Left cardiac atrium (tissue), 4 donors: ENCODE results near the gene FLII. TPM values are rescaled to one million over a fixed set of nuclear protein-coding genes. Genes with fewer than 3 reads are reported as not detected.
"Not testable (repeated sequence)": the region's sequence is repeated elsewhere in the genome, so short reads cannot be mapped to it uniquely, and the experiment has no call there.

Experiments
- ATAC-seq, 2 donors: fragments of 200-7000 bp; cut with Tn5 transposase; one replicate each; pipeline ENCODE4 v1.9.1; 2020; ENCODE audit warnings: mild to moderate bottlenecking in 2 of 2, moderate library complexity in 2 of 2
- DNase-seq: peaks from one replicate; pipeline ENCODE4 v3.0.0-alpha.2; 2020
- intact Hi-C, 2 donors: fragments of 100-400 bp; cut with DNase I; formaldehyde crosslinking; loops; one replicate each; pipeline versions ENCODE4 v1.14.1 to v1.15.1; 2022 to 2023
- long read RNA-seq: library from polyadenylated mRNA; unstranded; transcript quantifications from one replicate; pipeline ENCODE4 v2.0.0, GENCODE V29; 2021
- total RNA-seq, 2 donors: library from RNA; stranded (reverse); fragmentation: NEBNext Ultra II Directional; extraction: Animal tissue kit (Norgen Biotek cat#: 25700); gene quantifications; one replicate each; pipeline ENCODE4 v1.2.1, GENCODE V29; 2021
- donor health status: DM: no; HTN: yes; CAD: no.
- donor health status: DM: no; HTN: yes; CAD: no; lungs with severe emphysema.
- donor health status: DM: yes; HTN: yes; CAD: no.
- donor health status: Dilated cardiomyopathy.

Gene FLII
- total RNA-seq: 100 to 1,000 TPM; 204 to 211 TPM
- long read RNA-seq, full-length matches to known transcripts: 94 of 321 reads
- long read RNA-seq, partial matches to known transcripts: 101 of 321 reads
- long read RNA-seq, other reads (novel, unspliced or antisense): 126 of 321 reads

DNA sequence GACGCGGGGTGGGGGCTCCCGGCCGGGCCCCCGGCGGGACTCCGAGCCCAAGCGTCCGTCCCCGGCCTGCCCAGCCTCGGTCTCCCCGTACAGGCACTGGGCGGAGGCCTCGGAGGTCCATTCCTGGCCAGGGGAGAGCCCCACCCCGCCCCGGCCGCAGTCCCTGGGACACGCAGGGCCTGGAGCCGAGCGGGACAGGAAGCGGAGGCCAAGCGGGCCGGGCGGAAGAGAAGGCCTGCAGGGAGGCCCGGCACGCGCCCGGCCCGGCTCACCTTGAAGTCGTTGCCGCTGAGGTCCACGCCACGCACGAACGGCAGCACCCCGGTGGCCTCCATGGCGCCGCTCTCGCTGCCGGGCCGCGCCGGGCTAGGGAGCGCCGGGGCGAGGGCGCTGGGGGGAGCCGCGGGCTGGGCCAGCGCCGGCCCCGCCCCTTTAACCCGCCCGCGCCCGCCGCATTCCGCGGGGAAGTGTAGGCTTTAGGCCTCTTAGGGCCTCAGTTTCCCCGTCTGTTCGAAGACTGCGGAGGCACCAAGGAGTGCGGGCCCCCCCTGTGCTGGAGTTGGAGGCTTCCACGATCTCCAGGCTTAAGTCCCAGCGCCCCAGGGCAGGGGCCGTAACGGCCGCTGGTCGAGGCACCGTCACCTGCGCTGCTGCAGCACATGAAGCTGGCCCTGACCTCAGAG, at the start of gene FLII:
FLII (minus strand) TSS at position 383 of the 683 bp plus-strand sequence; CDS start at position 335, 48 bp downstream.
- intact Hi-C loops: loop anchor here in 1 of 2 donors (5.0 kb wide), 2 partner anchors 41 to 54 kb away; partner anchors contain the start of gene TOP3A
- peak; percentile 70 for DNase-seq
- peak; percentile 72 to 73 for ATAC-seq

DNA sequence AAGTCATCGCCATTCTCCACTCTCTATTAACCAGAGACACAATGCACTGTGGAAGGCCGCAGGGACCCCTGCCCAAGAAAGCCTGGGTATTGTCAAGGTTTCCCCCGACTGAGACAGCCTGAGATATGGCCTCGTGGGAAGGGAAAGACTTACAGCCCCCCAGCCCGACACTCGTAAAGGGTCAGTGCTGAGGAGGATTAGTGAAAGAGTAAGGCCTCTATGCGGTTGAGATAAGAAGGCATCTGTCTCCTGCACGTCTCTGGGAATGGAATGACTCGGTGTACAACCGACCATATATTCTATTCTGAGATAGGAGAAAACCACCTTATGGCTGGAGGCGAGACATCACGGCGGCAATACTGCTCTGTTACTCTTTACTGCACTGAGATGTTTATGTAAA, 44.7 kb upstream of the FLII start:
- ATAC-seq, DNase-seq, intact Hi-C loops: not testable (repeated sequence)

DNA sequence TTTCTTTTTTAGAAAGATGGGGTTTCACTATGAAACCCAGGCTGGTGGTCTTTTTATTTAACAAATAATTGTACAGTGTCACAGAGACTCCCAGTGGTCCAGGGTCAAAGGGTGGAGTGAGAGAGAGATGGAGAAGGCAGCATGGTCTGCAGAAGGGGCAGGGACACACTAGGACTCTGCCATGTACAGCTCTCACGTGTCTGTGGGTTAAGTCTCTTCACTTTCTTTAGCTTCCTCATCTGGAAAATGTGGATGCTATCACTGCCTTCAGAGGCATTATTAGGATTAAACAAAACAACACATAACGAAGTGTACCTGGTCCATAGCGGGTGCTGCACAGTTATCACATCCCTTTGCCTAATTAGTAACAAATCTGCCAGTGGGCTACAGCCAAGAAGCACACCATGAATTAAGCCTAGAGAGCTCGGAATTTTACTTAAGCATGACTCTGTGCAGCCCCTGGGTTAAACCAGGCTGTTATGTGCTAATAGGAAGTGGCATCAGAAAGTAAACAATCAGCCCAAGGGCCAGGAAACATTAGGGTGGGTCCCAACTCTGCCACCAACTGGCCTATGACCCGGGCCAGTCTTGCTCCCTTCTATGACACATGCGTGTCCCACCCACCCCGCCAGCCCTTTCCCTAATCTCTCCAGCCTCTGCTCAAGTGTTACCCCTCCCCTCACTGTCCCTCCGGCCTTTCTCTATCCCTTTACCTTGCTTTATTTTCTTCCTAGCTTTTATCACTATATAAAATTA, 42.4 kb upstream of the FLII start:
- intact Hi-C loops: no loop called here
- ATAC-seq: peak in 1 of 2 donors; percentile 61

DNA sequence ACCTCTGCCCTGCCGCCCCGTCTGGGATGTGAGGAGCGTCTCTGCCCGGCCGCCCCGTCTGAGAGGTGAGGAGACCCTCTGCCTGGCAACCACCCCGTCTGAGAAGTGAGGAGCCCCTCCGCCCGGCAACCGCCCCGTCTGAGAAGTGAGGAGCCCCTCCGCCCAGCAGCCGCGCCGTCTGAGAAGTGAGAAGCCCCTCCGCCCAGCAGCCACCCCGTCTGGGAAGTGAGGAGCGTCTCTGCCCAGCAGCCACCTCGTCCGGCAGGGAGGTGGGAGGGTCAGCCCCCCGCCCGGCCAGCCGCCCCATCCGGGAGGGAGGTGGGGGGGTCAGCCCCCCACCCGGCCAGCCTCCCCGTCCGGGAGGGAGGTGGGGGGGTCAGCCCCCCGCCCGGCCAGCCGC, 39.5 kb upstream of the FLII start:
- intact Hi-C loops, DNase-seq, ATAC-seq: not testable (repeated sequence)

More for the DNA sequence above, 42.4 kb upstream of the FLII start:
- DNase-seq: peak; percentile 42

DNA sequence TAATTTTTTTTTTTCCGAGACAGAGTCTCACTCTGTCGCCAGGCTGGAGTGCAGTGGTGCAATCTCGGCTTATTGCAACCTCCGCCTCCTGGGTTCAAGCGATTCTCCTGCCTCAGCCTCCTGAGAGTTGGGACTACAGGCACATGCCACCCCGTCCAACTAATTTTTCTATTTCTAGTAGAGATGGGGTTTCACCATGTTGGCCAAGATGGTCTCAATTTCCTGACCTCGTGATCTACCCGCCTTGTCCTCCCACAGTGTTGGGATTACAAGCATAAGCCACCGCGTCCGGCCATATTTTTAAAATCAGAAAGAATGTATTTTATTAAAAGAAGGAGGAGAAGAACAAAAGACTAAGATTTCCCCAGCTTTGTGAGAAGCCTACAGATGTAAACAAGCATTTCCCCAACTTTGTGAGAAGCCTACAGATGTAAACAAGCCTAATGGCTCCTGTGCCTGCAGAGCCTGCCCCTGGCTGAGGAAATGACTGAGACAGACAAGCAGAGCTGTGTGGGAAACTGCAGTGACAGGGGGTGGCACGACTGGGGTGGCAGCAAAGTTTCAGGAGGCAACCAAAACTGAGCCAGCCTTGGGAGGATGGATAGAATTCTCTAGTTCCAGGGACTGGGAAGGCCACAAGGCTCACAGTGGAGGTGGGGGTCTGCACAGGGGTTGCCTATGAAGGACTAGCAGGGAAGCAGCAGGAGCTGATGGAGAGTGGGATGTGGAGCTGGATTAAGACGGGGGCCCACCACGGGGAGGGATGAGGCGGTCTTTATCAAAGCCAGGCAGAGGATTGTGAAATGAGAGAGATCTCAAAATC, 33.4 kb upstream of the FLII start:
- intact Hi-C loops: no loop called here
- no peak for ATAC-seq
- no peak for DNase-seq

DNA sequence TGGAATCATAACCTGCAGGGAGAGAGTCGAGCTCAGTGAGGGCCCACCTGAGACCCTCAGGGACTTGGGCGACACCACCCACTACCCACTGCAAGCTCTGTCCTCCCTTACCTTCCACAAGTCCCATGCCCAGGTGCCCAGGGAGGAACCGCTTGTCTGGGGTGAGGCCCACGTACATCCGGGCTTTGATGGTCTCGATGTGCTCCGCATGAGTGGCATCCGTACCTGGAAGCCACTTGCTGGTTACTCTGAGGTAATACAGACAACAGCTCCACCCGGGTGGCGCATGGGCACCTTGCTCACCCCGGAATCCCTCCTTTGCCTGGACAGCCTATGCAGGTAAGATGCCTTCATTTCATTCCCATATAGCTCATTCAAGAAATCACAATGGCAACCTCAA, 26.8 kb upstream of the FLII start:
- intact Hi-C loops: no loop called here
- no peak for DNase-seq
- ATAC-seq: no peak

DNA sequence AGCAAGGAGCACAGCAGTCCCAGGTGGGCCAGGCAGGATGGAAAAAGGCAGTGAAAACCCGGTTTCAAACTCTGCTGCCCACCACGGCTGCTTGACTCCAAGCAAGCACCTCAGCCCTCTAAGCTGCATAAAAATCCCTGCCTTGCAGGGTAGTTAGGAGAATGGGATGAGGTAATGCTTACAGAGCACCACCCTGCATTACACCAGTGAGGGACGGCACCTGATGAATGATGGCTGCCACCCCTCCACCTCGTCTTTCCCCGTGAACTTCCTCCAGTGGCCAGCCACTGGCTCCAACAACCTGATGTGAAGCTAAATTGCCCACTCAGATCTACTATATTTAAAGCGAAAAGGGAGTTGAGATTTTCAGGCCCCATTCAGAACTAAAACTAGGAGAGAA, 23.2 kb upstream of the FLII start:
- intact Hi-C loops: no loop called here
- ATAC-seq (no peak), DNase-seq (no peak)

DNA sequence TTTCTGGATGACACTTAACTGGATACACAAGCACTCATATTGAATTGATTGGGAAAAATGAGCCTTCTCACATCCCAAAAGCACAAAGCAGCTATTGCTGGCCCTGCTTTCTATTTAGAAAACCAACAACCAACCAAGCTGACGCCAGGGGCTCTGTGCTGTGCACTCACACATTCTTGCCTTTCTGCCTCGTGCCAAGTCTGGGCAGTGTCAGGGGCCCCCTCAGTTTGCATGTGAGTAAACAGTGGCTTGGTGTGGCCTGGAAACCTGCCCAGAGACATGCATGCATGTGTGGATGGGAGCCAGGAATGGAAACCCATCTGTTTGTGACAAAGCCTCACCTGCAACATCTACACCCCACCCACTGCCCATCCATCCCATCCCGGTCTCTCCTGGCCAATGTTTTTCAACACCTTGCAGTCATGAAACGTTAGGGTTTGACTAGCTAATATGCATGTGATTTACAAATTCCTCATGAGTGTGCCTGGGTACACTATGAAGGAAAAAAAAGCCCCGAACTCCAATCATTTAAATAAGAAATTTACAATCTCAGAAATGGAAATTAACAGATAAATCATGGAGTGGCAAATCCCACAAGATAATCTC, 22.3 kb upstream of the FLII start:
- DNase-seq (no peak), ATAC-seq (peak in 1 of 2 donors; percentile 58)
- intact Hi-C loops: no loop called here

DNA sequence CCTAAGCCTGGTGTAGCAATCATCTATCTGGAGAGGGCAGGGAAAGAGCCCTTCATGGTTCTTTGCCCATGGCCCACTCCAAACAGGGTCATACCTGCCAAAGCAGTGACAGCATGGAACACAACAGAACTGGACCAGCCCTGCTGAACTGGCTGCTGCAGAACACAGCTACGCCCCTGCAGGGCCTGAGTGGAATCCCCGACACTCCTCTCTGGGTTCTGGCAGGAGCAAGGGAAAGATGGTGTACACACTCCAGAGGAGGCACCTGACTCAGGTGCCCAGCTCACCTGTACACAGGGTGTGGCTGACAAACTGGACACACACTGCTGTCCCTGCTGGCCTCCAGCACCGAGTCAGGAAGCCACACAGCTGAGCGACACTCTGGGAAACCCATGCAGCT, 21.7 kb upstream of the FLII start:
- no peak for DNase-seq
- intact Hi-C loops: no loop called here
- ATAC-seq: no peak

DNA sequence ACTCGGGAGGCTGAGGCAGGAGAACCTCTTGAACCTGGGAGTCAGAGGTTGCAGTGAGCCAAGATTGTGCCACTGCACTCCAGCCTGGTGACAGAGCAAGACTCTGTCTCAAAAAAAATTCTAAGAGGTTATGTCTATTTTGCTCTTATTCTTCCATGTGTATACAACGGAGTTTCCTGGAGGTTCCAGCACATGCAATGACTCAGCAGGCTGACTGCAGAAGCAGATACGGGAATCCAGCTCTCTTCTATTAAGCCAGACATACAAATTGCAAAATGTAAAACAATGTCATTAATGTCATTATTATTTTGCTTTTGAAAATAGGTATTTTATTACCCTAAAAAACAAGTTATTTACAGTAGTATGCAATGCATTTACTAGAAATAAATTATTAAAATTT, 20.3 kb upstream of the FLII start:
- intact Hi-C loops: no loop called here
- DNase-seq (no peak), ATAC-seq (no peak)

DNA sequence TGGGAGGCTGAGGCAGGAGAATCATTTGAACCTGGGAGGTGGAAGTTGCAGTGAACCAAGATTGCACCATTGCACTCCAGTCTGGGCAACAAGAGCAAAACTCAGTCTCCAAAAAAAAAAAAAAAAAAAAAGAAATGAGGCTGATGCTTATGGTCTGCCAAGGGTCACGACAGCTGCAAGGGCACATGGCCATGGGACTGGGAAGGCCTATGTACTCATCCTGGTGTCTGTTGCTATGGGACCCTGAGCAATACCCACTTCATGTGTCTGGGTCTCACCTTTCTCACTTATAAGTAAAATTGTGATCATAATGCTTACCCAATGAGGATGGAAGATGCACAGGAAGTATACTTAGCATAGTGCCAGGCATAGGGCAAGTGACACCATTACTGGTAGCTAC, 18.5 kb upstream of the FLII start:
- intact Hi-C loops: no loop called here
- ATAC-seq (no peak), DNase-seq (no peak)

DNA sequence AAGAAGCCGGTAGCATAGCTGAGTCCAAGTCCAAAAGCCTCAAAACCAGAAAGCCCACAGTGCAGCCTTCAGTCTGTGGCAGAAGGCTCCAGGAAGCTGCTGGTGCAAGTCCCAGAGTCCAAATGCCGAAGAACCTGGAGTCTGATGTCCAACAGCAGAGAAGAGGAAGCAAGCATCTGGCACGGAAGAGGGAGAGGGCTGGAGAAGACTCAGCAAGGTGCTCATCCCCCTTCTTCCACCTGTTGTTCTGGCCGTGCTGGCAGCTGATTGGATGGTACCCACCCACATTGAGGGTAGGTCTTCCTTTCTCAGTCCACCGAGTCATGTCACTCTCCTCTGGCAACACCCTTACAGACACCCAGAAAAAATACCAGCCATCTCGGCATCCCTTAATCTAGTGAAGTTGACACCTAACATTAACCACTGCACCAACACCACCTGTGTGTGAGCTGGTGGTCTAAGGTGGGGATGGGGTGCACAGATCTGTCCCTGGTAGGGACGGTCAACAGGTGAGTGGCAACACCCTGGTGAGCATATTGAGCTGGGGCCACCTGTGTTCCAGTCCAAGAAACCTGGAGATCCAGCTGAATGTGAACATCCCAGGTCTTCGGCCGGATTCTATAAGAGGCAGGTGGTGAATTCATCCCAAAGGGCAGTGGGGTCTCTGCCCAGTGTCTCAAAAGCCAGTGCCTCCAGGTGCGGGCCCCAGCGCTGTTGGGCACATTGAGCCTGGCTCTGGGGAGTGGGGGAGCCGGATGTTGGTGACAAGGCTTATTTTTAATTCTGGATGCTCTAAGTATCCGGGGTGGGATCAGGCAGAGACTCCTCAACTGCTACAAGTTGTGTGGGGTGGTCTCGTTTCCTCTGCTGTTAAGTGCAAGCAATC, 11.8 kb upstream of the FLII start:
- DNase-seq (no peak), ATAC-seq (no peak)
- intact Hi-C loops: no loop called here

DNA sequence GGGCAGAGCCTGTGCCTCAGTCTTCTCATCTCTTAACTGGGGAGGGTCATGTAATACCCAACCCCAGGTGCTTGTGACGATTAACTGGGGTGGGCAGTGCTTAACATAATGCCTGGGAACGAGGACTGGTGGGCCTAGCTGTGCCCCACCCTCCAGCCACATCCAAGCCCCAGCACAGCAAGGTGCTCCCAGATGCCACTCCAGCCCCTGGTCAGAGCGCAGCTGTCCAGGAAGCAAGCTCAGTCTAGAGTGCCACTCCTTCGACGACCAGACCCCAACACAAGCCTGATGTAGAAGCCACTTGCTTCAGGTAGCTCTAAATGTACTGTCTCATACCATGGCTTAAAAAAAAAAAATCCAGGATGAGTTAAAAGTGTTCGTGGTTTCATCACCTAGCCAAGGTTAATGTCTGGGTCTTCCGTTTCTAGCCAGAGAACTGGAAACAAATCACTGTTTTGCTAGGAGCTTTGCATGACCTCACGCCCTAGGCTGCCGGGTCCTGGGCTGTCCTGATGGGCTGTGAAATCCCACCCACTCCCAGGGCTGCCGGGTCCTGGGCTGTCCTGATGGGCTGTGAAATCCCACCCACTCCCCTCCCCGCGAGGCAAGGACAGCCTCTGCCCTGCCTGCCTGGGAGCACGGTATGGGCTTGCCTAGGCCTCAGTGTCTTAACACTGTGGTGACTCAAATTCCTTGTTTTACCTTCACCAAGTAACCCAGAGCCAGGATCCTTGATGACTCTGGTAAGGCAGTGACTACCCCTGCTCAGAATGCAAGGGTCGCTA, 9.6 kb upstream of the FLII start:
- ATAC-seq: peak in 1 of 2 donors; percentile 19
- intact Hi-C loops: no loop called here

DNA sequence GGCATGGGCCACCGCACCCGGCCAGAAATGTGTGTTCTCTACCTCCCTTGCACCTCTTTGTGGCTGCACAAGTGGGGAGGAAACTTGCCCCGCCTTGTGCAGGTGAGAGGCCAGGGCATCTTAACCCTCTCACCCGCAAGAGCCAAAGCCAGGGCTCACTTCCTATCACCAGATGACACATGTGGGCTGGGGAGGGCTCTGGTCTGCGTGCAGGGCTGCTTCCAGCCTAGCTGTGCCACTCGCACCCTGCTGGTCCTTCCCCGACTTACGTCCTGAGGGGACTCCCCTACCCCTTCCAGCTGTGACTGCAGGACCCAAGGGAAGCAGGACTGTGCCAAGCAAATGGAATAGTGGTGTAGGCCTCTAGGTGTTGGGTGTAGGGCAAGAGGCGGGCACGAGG, 8.8 kb upstream of the FLII start:
- intact Hi-C loops: no loop called here
- DNase-seq (no peak), ATAC-seq (no peak)

More for the DNA sequence above, 9.6 kb upstream of the FLII start:
- no peak for DNase-seq

DNA sequence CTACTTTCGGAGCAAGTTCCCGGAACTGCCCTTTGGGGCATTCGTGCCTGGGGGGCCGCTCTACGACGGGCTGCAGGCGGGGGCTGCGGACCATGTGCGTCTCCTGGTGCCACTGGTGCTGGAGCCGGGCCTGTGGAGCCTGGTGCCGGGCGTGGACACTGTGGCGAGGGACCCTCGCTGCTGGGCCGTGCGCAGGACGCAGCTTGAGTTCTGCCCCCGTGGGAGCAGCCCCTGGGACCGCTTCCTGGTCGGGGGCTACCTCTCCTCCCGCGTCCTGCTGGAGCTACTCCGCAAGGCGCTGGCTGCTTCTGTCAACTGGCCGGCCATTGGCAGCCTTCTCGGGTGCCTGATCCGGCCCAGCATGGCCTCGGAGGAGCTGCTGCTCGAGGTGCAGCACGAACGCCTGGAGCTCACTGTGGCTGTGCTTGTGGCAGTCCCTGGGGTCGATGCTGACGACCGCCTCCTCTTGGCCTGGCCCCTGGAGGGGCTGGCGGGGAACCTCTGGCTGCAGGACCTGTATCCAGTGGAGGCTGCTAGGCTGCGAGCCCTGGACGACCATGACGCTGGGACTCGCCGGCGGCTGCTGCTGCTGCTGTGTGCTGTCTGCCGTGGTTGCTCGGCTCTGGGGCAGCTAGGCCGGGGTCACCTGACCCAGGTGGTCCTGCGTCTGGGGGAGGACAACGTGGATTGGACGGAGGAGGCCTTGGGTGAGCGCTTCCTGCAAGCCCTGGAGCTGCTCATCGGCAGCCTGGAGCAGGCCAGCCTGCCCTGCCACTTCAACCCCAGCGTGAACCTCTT, 5.5 kb upstream of the FLII start:
- intact Hi-C loops: no loop called here
- DNase-seq (no peak), ATAC-seq (no peak)

DNA sequence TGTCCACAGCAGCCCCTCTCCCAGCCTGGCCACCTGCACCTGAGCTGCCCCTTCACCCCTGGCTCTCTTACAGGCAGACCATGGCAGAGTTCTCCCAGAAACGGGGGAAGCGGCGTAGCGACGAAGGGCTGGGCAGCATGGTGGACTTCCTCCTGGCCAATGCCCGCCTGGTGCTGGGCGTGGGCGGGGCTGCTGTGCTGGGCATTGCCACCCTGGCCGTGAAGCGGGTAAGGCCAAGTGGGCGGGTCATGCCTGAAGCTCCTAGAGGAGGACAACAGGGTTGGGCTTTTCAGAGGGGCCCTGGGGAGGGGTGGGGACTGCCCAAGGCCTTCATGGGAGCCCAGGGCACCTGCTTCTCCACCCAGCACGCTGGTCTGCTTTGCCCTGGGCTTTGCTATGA, 4.1 kb upstream of the FLII start:
- DNase-seq: no peak
- no peak for ATAC-seq
- intact Hi-C loops: no loop called here

DNA sequence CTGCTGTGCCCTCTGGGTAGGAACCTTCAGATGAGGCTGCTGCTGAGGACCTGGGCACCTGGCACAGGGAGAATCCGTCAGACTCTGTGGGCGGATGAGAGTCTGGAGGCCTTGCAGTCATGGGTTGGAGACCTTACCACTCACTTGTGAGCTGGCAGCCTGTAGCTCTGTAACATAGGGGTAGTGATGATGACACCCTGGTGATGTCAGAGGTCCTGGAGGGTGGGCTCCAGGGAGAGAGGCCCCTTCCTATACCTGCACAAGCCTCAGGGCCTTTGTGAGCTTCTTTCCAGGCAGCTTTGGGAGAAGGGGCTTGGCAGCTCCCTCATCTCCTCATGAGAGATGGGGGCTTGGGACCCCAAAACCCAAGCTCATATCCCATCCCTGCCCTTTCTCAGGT, 3.6 kb upstream of the FLII start:
- intact Hi-C loops: no loop called here
- ATAC-seq: no peak
- DNase-seq: no peak
